HG02759 (cell line): ENCODE results near the gene SMARCE1.

Source experiments
- ATAC-seq: cut with Tn5 transposase; IDR thresholded peaks from one replicate; pipeline ENCODE4 v1.9.1; 2021; ENCODE audit warnings: mild to moderate bottlenecking, moderate library complexity; ENCODE audit not compliant: unreplicated experiment

SMARCE1 gene

DNA sequence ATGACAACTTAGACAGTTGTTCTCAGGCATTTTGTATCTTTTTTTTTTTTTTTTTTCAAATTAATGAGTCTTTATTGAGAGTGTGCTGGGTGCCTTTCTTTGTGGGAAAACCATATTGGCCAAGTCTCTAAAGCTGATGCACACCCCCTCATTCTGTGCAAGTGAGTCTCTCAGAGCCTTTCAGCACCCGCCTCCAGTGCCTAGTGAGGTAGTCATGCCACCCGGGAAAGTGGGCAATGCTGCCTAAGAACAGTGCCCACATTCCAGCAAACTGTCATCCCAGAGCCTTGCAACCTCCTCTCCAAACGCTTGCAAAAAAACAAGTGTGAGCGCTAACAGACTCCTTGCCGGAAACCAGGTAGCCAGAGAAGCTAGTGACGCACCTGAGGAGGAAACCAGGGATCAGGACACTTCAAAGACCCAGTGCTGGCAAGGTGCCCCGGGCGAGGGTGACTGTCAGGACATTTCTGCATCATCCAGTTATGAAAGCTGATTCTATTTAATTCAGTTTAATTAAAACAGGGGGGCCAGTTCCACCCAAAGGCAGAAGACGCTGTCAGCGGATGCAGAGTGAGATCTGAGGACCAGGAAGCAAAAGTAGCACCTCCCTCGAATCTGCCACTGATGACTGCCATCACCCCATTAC, 34.9 kb downstream of the SMARCE1 start:
- no peak for ATAC-seq

DNA sequence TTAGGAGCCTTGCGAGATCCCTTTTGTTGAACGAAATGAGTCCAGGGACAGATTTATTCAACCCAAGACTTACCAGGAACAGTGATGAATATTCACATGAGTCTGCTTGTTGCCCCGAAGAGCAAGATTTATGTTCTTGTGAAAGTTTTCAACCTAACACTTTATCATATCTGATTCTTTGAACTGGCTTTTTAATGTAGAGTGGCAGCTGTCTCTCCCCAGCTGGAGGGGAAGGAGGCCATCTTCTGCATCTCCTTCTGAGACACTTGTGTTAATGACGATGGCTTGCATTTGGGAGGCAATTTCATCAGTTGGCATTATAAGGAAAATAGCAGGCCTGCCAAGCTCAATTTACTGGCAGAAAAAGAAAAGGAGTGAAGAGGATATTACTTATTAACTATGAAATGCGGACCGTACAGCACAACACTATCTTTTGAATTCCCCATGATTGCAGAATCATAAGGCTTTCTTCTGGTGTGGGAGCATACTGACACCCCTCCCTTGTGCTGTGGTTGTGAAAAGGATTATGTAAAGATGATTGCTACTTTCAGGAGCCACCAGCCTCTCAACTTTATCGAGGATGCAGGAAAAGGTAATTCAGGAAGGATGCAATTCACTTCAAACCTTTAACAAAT, 35.7 kb downstream of the SMARCE1 start:
- ATAC-seq, result no peak

DNA sequence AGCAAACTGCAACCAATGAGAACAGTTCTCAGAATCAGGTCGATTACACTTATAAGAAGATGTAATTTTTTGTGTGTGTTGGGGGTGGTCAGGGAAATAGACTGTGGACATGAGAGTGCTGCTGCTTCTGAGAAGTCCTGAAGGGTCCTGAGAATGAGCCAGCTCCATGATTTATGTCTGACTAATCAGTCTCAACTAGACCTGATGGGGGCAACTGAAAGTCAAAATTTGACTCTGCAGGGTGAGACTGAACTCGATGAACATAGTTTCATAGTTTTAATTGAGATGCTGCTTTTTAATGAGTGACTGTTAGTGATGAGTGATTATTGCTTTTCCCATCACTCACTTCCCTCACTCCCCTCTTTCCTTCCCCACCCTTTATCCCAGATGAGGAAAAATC, 37.3 kb downstream of the SMARCE1 start:
- no peak for ATAC-seq

DNA sequence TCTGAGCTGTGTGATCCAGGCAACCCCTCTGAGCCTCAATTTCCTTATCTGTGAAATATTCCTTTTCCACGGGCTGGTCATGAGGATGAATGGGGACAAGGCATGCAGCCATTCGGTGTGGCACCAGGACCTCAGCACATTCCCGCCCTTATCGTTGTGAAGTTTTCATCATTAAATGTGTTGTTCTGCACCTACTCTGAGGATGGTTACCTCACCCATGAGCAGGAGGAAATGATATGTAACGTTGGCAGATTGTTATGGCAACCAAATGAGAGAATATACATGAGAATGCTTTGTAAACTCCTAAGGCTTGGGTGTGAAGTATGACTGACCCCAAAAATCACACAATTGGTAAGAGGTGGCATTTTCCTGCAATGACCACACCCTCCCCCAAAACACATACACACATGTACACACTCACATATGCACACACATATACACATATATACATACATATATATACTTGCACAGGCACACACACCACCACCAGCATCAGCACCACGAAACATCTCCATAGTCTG, 39.5 kb downstream of the SMARCE1 start:
- ATAC-seq, result no peak

- no peak for ATAC-seq
Observed at GRCh38 chr17:40607641-40608040, 40.0 kb downstream of the SMARCE1 start.

DNA sequence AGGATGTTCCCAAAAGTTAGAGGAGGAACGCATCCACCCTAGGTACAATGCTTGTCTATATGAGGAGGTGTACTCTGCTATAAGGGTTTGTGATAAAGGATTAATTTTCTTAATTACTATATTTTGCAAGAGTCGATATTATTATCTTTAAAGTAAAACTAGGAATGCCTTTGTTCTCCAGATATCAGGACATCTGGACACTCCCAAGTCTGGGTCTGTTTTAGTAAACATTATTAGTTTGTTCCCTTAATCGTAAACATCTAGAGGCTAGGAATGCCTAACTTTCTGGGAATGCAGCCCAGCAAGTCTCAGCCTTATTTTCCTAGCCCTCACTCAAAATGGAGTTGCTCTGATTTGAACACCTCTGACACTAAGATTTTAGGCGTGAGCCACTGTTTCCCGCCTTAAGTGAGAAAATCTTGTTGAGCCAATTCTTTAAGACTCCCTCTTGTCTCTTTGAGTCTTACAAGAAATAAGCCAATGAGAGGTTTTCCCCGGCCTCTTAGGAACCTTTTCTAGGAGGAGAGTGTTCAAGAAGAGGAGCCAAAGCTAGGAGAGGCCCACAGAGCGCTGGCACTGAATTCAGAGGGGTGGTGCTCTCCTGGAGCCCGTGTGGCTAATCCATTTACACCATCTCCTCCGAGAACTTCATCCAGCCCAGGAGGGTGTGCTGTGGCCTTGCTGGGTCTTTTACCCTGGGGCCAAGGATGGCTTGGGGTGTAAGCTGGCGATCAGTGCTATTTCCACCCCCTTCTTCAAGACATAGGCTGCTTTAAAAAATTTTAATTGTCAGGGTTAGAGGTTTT, 40.9 kb downstream of the SMARCE1 start:
- no peak for ATAC-seq

DNA sequence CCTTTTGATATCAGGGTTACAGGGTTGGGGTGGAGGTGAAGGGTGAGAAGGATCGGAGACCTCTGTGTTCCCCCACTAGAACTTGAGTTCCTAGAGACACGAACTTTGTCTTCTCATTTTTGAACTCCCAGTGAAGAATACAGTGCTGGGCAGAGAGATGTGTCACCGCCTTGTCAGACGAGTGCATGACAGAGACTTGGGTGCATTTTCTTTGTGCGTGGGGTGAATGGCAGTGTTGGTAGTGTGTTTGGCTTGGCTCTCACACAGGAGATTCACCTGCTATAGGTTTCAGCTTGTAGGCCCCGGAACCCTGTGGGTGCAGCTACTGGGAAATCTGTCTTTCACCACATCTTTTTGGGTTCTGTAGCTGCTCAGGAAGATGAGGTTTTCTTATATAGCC, 42.3 kb downstream of the SMARCE1 start:
- ATAC-seq, result no peak

GRCh38 chr17:40604327-40605080, 43.1 kb downstream of the SMARCE1 start:
- ATAC-seq, result no peak

GRCh38 chr17:40602445-40603443, 44.9 kb downstream of the SMARCE1 start:
- no peak for ATAC-seq

DNA sequence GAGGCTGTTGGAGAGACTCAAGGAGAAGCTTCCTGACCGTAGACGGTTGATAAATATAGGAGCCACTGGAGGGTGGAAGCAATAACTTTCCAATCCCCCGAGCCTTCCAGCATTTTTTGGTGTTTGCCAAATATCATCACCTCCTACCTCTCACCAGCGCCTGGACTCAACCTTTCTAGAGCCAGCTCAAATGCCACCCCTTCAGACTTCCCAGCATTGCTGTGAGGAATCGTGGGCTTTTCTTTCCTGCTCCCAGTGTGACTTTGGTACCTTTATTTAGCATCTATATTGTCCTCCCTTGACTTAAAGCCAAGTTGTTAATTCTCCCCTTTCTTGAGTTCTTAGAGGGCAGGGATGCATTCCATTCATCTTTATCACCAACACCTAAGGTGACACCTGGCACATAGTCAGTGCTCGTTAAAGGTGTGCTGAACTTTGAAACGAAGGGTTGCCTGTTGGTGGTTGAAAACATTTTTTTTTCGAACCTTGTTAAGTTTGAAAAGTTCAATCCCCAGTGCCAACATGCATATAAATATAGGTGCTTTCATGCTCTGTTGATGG, 47.1 kb downstream of the SMARCE1 start:
- no peak for ATAC-seq

- ATAC-seq, result no peak
Observed at GRCh38 chr17:40599468-40599763, 48.2 kb downstream of the SMARCE1 start.

DNA sequence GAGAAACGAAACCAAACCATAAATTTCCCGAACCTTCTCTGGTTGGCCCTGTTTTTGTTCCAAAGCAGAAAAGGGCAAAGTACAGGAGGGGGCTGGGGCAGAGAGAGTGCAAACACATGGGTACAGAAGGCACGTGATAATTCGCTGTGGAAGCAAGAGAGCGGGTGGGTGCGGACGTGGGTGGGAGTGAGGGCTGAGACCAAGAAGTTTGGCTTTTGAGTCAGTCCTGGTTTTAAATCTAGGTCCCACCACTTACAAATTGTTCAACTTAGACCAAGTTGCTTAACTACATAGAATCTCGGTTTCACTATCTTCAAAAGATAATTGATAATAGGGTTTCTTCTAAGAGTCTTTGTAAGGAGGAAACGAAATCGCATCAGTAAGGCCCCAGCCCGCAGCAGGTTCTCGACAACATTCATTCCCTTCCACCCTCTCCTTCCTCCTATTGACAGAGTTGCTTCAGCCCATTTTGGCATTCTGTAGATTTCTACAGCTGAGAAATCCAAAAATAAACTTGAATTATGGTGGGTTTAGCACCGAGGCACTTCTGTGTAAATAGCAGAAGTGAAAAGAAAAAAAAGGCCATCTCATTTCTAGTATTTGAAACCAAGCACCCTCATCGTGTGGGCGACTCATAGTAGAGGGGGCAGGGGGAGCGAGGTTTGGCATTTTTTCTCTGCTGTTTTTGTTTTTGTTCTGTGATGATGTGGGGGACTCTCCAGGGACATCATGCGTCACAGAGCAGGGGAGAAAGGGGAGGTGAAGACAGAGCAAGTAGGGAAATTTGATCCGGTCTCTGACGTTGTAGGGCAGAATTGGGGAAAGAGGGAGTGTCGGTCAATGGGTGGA, 48.8 kb downstream of the SMARCE1 start:
- peak; percentile 65 for ATAC-seq

DNA sequence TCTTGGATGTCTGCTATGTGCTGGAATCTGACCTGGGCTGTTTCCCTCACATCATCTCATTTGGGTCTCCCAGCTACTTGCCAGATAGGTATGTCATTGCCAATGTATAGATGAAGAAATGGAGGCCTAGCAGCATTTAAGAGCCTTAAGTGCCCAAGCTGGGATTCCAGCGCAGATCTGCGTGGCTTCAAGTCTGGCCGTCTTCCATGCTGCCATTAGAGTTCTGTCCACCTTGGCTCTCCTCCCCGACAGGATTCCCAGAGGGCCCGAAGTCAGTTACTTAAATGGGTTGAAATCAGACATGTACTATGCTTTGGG, 49.4 kb downstream of the SMARCE1 start:
- no peak for ATAC-seq

- ATAC-seq, result no peak
Observed at GRCh38 chr17:40597556-40598300, 49.9 kb downstream of the SMARCE1 start.

DNA sequence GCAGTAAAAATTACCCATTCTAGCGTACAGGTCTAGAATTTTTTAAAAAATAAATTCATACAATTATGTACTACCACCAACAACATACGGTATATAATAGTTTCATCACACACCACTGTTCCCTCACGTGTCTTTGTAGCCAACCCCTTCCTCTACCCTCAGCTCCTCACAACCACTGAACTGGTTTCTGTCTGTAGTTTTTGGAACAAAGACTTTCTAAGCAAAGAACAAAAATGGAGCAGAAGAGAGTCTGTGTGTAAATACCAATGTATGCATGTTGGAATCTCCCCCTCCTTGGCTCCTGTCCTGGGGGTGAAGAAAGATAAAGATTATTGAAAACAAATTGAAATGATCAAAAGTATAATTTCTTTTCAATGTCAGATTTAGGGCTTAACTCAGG, 50.5 kb downstream of the SMARCE1 start:
- ATAC-seq, result no peak

DNA sequence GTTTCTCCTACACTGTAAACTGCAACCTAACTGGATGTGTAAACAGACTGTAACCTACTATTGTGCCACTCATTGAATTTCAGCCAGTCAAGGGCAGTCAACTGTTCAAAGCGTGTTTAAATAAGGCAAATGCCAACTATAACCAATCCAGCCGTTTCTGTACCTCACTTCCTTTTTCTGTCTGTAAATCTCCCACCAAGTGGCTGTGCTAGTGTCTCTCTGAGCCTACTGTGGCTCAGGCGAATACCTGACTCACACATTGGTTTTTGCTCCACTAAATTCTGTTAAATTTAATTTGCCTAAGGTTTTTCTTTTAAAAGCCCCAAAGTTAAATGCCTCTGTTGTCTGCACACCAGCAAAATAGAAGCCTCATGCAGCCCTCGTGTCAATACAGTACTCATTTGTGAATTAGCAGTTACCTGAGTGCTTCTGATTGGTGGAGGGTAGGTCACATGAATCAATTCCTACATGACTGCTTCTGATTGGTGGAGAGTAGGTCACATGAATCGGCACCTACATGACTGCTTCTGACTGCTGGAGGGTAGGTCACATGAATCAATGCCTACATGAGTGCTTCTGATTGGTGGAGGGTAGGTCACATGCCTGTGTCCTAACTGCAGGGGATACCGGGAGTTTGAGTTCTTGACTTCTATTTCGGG, 51.2 kb downstream of the SMARCE1 start:
- ATAC-seq, result no peak

GRCh38 chr17:40590742-40591141, 56.9 kb downstream of the SMARCE1 start:
- ATAC-seq, result no peak

- ATAC-seq, result no peak
Observed at GRCh38 chr17:40588552-40588951, 59.1 kb downstream of the SMARCE1 start.
